HG02763 (cell line): ENCODE data around the gene ISG15.
"Not testable (repeated sequence)": the region's sequence is repeated elsewhere in the genome, so short reads cannot be mapped to it uniquely, and the experiment has no call there.

Experiments
- ATAC-seq: cut with Tn5 transposase; IDR thresholded peaks from one replicate; pipeline ENCODE4 v1.9.1; 2021; ENCODE audit warnings: mild to moderate bottlenecking, moderate library complexity; ENCODE audit not compliant: unreplicated experiment

ISG15 gene

DNA sequence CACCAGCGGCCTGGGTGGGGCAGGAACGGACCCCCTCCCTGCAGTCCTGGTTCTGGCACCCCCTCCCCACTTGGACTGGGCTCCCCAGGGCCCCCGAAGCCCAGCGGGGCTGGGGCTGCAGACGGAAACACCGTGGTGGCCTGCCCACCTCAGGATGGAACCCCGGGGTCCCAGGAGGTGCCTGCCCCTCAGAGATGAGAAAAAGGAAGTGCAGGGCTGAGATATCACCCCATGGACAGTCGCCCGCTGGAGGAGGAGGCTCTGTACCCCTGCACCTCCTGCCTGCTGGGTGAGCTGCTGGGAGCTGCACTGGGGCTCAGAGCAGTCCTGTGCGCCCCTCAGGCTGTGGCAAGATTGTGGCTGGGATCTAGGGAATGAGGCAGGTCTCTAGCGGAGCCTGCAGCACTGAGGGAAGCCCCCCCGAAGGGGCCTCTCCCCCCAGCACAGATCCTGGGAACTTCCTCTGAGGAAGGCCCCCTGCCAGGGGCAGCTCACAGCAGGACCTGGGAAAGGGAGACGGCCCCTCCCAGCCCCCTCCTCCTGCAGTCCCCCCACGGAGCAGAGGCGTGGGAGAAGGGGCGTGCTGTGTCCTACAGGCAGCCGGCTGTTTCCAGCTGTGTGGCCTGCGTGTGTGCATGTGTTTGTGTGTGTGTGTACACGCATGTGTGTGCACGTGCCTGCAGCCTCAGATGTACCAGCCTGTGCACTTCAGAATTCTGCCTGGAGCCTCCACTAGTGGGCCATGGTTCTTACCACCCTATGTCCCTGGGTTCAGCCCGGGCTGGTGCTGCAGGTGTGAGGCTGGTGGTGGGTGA is 13.5 kb downstream of the ISG15 start:
- ATAC-seq, result no peak

- ATAC-seq, result no peak
Observed at GRCh38 chr1:1027791-1028190, 14.5 kb downstream of the ISG15 start.

DNA sequence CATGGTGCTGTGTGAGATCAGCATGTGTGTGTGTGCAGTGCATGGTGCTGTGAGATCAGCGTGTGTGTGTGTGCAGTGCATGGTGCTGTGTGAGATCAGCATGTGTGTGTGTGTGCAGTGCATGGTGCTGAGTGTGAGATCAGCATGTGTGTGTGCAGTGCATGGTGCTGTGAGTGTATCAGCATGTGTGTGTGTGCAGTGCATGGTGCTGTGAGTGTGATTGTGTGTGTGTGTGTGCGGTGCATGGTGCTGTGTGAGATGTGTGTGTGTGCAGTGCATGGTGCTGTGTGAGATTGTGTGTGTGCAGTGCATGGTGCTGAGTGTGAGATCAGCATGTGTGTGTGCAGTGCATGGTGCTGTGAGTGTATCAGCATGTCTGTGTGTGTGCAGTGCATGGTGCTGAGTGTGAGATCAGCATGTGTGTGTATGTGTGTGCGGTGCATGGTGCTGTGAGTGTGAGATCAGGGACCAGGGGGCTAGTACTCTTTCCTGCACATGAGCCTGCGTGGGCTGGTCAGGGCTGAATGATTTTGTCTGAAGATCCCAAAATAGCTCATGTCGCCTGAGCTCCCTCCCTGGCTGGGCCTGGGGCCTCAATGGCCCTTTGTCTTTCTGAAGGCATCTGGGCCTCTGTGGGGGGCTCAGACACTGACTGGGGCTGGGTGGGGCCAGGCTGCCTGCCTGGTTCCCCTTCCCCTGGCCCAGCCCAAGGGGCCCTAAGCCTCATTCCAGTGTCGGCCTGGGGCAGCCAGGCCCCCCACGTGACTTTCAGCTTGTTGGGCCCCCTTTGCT is 17.8 kb downstream of the ISG15 start:
- ATAC-seq, result not testable (repeated sequence)

DNA sequence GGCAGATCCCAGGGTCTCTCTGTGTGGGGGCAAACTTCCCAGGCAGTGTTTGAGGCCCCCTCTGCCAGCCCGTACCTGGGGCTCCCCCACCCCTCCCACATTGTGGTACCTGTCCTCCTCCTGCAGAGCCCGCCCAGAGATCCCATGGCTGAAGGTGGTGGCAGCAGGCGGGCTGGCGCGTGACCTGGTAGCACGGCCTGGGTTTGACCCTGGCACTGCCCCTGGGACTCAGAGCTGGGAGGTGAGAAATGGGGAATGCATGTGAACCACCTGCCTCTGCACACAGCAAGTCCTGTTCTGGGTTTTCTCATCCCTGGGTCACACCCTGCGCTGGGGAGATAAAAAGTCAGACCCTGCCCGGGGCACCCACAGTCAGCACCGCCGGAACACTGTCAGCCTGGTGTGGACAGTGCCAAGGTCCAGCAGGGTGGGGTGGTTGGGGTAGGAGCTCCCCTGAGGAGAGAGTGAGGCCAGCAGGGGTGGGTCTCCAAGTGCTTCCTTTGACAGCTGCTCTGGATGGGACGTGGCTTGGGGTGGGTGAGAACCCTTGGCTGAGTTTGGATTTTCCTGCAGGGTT is 18.4 kb downstream of the ISG15 start:
- no peak for ATAC-seq

GRCh38 chr1:1032424-1032823 is 19.1 kb downstream of the ISG15 start:
- ATAC-seq, result peak; percentile 3

GRCh38 chr1:1033009-1033587 is 19.8 kb downstream of the ISG15 start:
- peak; percentile 86 for ATAC-seq

DNA sequence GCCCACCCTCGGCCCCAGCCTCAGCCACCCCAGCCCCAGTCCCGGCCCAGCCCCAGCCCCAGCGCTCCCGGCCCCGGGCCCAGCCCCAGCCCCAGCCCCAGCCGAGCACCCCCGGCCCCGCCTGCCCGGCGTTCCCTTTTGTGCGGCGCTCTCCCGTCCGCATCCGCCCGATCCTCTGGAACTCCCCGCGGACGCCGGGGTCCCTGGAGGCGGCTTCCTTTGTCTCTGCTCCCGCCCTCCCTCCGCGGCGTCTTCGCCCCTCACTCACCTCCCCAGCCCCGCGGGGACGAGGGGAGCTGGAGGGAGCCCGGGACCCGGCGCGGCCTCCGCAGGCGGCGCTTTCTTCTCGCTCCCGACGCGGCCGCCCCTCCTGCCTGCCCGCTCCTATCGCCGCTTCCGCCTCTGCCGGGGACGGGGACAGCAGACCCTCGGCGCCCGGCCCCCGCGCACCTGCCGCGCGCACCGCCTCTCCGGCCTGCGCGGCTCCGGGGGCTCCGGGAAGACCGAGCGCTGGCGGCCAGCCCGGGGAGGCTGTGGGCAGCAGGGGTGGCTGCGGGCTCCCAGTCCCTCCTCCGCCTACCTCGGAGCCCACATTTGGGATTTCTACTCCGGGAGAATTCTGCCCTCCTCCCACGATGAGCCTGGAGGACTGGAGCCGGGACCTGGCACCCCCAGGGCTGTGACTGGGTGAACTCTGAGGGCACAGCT is 20.6 kb downstream of the ISG15 start:
- ATAC-seq, result no peak

GRCh38 chr1:1034439-1034781 is 21.1 kb downstream of the ISG15 start:
- no peak for ATAC-seq

GRCh38 chr1:1035291-1035943 is 22.1 kb downstream of the ISG15 start:
- ATAC-seq, result no peak

DNA sequence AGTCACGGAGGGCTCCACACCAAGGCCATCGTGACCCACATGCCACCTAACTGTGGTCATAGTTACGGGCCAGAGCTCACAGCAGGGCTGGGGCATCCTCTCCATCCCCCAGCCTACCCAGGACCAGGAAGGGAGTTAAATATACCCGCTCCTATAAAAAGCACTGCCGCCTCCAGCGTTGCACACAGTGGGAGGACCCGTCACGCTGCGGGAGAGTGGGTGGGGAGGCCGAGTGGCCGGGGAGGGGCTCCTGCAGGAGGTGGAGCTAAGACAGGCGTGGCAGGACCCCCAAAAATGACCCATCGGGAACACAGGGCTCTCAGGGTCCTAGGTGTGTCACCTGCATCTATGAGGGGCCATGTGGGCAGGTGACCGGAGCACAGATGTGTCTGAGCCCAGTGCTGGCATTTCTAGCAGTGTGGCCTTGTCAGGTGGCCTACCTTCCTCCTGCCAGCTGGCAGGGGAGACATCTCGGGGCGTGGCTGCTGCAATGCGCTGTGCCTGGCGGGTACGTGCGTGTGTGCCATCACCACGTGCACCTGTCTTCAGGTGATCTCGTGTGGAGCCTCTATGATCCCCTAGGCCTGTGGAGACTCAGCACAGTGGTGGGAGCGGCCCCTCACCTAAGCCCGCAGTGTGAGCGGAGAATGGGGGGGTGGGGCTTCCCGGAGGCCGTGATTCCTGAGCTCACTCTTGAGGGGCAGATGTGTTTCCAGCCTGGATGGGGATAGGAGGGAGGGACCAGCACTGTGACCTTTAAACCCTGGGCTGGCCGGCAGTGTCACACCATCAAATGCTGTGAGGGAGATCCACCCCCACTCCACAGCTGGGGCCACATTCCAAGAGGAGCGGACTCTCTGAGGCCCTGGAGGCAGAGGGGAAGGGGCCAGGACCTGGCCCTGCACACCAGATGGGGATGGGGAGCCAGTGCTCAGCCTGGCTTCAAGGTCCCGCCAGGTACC is 24.4 kb downstream of the ISG15 start:
- ATAC-seq, result no peak

- ATAC-seq, result no peak
Observed at GRCh38 chr1:1038694-1039093, 25.4 kb downstream of the ISG15 start.

DNA sequence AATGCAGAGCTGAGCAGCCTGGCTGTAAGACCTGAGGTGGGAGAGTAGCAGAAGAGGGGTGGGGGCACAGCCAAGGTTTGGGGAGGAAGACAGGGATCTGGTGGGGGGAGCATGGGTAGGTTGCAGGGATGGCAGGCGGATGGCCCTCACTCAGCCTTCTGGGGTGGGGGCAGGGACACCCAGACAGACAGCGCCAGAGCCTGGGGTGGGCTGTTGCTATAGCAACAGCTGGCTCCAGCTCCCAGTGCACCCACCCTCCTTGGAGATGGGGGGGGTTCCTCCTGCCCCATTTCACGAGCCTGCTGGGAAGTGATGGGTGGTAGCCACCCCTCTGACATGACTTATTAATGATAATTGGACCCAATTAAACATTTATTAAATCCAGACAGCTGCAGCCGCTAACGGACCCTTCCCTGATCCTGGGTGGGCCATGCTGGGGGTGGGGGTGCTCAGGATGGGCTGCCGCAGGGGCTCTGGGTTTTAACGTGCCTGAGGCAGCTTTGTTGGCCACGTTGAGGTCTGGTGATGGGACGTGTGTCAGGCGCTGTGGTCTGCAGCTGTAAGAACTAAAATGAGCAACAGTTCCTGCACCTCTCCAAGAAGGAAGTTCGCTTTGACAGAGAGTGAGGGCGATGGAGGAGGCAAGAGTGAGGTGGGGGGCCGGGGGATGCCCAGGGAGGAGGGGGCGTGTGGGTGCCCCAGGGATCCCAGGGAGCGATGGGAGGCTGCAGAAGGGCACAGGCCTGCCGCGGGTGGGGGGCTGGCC is 26.0 kb downstream of the ISG15 start:
- no peak for ATAC-seq

- no peak for ATAC-seq
Observed at GRCh38 chr1:1040004-1040991, 27.0 kb downstream of the ISG15 start.

- no peak for ATAC-seq
Observed at GRCh38 chr1:1041092-1041523, 27.8 kb downstream of the ISG15 start.

DNA sequence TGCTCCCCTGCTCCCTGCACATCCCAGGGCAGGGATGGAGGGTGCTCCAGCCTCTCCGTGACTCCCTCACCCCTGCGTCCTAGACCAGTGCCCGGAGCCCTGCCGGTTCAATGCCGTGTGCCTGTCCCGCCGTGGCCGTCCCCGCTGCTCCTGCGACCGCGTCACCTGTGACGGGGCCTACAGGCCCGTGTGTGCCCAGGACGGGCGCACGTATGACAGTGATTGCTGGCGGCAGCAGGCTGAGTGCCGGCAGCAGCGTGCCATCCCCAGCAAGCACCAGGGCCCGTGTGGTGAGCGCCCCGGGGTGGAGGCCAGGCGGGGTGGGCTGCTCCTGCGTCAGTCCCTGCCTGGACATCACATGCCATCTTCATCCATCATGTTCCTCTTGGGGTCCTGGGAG is 28.6 kb downstream of the ISG15 start:
- no peak for ATAC-seq

GRCh38 chr1:1042835-1043234 is 29.5 kb downstream of the ISG15 start:
- ATAC-seq, result no peak

DNA sequence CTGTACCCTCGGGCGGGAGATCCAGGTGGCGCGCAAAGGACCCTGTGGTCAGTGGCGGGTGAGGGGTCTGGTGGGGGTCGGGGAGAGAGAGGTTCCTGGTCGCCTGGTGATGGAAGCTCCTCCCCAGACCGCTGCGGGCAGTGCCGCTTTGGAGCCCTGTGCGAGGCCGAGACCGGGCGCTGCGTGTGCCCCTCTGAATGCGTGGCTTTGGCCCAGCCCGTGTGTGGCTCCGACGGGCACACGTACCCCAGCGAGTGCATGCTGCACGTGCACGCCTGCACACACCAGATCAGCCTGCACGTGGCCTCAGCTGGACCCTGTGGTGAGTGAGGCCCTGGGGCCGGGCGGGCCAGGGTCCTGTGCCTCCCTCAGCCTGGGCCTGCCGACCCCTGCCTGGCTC is 30.1 kb downstream of the ISG15 start:
- no peak for ATAC-seq
